Measurements from ENCODE around the gene HMOX2. TPM values are rescaled to one million over a fixed set of nuclear protein-coding genes. Genes with fewer than 3 reads are reported as not detected.

Gene HMOX2
- total RNA-seq, 1 experiment from 2014 or later, result 55.1 TPM

DNA sequence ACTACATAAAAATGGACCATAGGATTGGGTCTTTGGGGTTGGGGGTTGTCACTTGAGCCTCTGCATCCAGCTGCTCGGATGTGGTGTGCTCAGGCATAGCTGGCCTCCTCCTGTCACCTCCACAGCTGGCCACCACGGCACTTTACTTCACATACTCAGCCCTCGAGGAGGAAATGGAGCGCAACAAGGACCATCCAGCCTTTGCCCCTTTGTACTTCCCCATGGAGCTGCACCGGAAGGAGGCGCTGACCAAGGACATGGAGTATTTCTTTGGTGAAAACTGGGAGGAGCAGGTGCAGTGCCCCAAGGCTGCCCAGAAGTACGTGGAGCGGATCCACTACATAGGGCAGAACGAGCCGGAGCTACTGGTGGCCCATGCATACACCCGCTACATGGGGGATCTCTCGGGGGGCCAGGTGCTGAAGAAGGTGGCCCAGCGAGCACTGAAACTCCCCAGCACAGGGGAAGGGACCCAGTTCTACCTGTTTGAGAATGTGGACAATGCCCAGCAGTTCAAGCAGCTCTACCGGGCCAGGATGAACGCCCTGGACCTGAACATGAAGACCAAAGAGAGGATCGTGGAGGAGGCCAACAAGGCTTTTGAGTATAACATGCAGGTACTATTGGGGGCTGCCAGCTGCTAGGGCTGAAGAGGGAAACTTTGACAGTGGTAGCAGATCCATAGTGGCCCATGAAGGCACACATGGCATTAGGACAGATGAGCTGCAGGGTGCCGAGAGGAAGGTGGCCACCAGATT, 31.6 kb downstream of the HMOX2 start:
- no peak for ATAC-seq
- intact Hi-C loops (cut with micrococcal nuclease), result no loop called here

More for the DNA sequence above, 31.6 kb downstream of the HMOX2 start:
- Histone ChIP-seq H4K20me1 (ENCODE audit: insufficient read depth) (peaks cover 4% of the 10 kb centered on the region; the same call in 1 of the 2 replicates), H3K9me3 (ENCODE audit: control insufficient read depth in 1 of 2, insufficient read depth in 1 of 2, low read depth in 1 of 2, low read length in 2 of 2) (no peaks in the 10 kb centered on the region), H3K9ac (ENCODE audit: low read length) (no peak overlapping the region), H3K4me3 (replicated peaks in 1 of 2; ENCODE audit: low read depth in 1 of 2, low read length in 2 of 2) (no peak overlapping the region), H3K4me2 (ENCODE audit: low read length) (no peak overlapping the region), H3K36me3 (ENCODE audit: control insufficient read depth in 1 of 2, insufficient read depth in 2 of 2, low read length in 2 of 2) (peaks cover 30 to 45% of the 10 kb centered on the region in 2 experiments), H3K27me3 (ENCODE audit: insufficient read depth, low read length) (no peaks in the 10 kb centered on the region), H3K9me2 (ENCODE audit: insufficient read depth) (no peaks in the 10 kb centered on the region), H3K79me2 (ENCODE audit: insufficient read depth, low read length) (peaks cover 25% of the 10 kb centered on the region), H3K27ac (ENCODE audit: low read depth, low read length) (no peak overlapping the region), H2AFZ (ENCODE audit: low read depth, low read length, poor library complexity, severe bottlenecking) (no peak overlapping the region), H3K4me1 (ENCODE audit: control insufficient read depth in 1 of 2, insufficient read depth in 2 of 2, low read length in 2 of 2) (peaks cover 0 to 8% of the 10 kb centered on the region in 2 experiments; a peak in 1 of 4 replicates)
- ChIA-PET CTCF (interaction anchor here (0.9 to 1.3 kb wide), 2 partner anchors 11 to 77 kb away, joined by 3 to 5 read pairs; no protein-coding TSS in a partner anchor), POLR2A (no interaction called here), RAD21 (ENCODE audit: low non-redundant PET in 1 of 2, low total read pairs in 2 of 2, uncharacterized antibody in 2 of 2, unreplicated experiment in 2 of 2) (no interaction called here)
- no TSS peak for BruUV-seq (replicated peaks)
- TF ChIP-seq CEBPB (IDR thresholded peaks at IDR 0.05; ENCODE audit: low read depth) (no peak), SIN3A (IDR thresholded peaks at IDR 0.05; ENCODE audit: low read depth) (no peak), EGR1 (IDR thresholded peaks at IDR 0.05; ENCODE audit: low read depth) (no peak), ZNF274 (IDR thresholded peaks at IDR 0.05; ENCODE audit: low read depth, low read length) (no peak), FOSL1 (IDR thresholded peaks at IDR 0.05; ENCODE audit: low read depth) (no peak), EZH2phosphoT487 (IDR thresholded peaks at IDR 0.05; ENCODE audit: borderline replicate concordance) (no peak), ZFX (IDR thresholded peaks at IDR 0.05) (no peak), SP1 (IDR thresholded peaks at IDR 0.05; ENCODE audit: low read depth) (no peak), SRF (IDR thresholded peaks at IDR 0.05; ENCODE audit: low read depth) (no peak), ELF1 (IDR thresholded peaks at IDR 0.05; ENCODE audit: borderline replicate concordance, low read depth) (no peak), POLR2A (IDR thresholded peaks at IDR 0.05; ENCODE audit: borderline replicate concordance, extremely low read depth, insufficient read depth, insufficient read length) (no peak), REST (IDR thresholded peaks at IDR 0.05; ENCODE audit: low read depth) (no peak), JUND (IDR thresholded peaks at IDR 0.05) (no peak), CBX3 (IDR thresholded peaks at IDR 0.05; ENCODE audit: low read depth) (no peak), EZH2 (IDR thresholded peaks at IDR 0.05) (no peak), POLR2AphosphoS5 (IDR thresholded peaks at IDR 0.05; ENCODE audit: low read depth, low read length) (no peak)
- TF ChIP-seq, protein P1, sequence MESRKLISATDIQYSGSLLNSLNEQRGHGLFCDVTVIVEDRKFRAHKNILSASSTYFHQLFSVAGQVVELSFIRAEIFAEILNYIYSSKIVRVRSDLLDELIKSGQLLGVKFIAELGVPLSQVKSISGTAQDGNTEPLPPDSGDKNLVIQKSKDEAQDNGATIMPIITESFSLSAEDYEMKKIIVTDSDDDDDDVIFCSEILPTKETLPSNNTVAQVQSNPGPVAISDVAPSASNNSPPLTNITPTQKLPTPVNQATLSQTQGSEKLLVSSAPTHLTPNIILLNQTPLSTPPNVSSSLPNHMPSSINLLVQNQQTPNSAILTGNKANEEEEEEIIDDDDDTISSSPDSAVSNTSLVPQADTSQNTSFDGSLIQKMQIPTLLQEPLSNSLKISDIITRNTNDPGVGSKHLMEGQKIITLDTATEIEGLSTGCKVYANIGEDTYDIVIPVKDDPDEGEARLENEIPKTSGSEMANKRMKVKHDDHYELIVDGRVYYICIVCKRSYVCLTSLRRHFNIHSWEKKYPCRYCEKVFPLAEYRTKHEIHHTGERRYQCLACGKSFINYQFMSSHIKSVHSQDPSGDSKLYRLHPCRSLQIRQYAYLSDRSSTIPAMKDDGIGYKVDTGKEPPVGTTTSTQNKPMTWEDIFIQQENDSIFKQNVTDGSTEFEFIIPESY (IDR thresholded peaks at IDR 0.05; ENCODE audit: extremely low read depth, insufficient replicate concordance, low read length), result no peak
- TF ChIP-seq, protein P2, sequence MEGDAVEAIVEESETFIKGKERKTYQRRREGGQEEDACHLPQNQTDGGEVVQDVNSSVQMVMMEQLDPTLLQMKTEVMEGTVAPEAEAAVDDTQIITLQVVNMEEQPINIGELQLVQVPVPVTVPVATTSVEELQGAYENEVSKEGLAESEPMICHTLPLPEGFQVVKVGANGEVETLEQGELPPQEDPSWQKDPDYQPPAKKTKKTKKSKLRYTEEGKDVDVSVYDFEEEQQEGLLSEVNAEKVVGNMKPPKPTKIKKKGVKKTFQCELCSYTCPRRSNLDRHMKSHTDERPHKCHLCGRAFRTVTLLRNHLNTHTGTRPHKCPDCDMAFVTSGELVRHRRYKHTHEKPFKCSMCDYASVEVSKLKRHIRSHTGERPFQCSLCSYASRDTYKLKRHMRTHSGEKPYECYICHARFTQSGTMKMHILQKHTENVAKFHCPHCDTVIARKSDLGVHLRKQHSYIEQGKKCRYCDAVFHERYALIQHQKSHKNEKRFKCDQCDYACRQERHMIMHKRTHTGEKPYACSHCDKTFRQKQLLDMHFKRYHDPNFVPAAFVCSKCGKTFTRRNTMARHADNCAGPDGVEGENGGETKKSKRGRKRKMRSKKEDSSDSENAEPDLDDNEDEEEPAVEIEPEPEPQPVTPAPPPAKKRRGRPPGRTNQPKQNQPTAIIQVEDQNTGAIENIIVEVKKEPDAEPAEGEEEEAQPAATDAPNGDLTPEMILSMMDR (IDR thresholded peaks at IDR 0.05 in 2 of 3, conservative IDR thresholded peaks at IDR 0.05 in 1 of 3; ENCODE audit: borderline replicate concordance in 1 of 3, insufficient read depth in 1 of 3, low read depth in 2 of 3, low read length in 2 of 3), result no peak
- DNase-seq (ENCODE audit: low read depth, low spot score), result no peak

Measured in HCT116 (cell line).